Neural progenitor cell (in vitro differentiated cells): Measurements from ENCODE around the gene CALB2. TPM values are rescaled to one million over a fixed set of nuclear protein-coding genes. Genes with fewer than 3 reads are reported as not detected.

Source experiments
- DNase-seq: peaks from one replicate; pipeline ENCODE4 v3.0.0-alpha.2; 2016; ENCODE audit warnings: low spot score
- H2AFZ ChIP-seq: fragments of 200-600 bp; sonication (generic); replicated peaks from 2 replicates; pipeline ENCODE4 v1.6.1; 2016; ENCODE audit warnings: antibody characterized with exemption
- H3F3A ChIP-seq: fragments of 200-600 bp; sonication (generic); 2 replicates; pipeline ENCODE4 v1.6.1; 2016; ENCODE audit warnings: antibody characterized with exemption, low read depth
- H3K27ac ChIP-seq: fragments of 200-600 bp; sonication (generic); 2 replicates; pipeline ENCODE4 v1.5.1; 2016; ENCODE audit warnings: mild to moderate bottlenecking
- H3K27me3 ChIP-seq: fragments of 200-600 bp; sonication (generic); 2 replicates; pipeline ENCODE4 v1.6.1; 2016; ENCODE audit warnings: mild to moderate bottlenecking, moderate library complexity
- H3K36me3 ChIP-seq: fragments of 200-600 bp; sonication (generic); 2 replicates; pipeline ENCODE4 v1.5.1; 2016
- H3K4me1 ChIP-seq: fragments of 200-600 bp; sonication (generic); 2 replicates; pipeline ENCODE4 v1.6.1; 2016; ENCODE audit warnings: mixed run types
- H3K4me2 ChIP-seq: fragments of 200-600 bp; sonication (generic); 2 replicates; pipeline ENCODE4 v1.6.1; 2016
- H3K4me3 ChIP-seq: fragments of 200-600 bp; sonication (generic); 2 replicates; pipeline ENCODE4 v1.5.1; 2016
- H3K79me2 ChIP-seq: fragments of 200-600 bp; sonication (generic); 2 replicates; pipeline ENCODE4 v1.6.1; 2016; ENCODE audit warnings: low read depth
- H3K9ac ChIP-seq: fragments of 200-600 bp; sonication (generic); 2 replicates; pipeline ENCODE4 v1.6.1; 2016
- H3K9me3 ChIP-seq: fragments of 200-600 bp; sonication (generic); 2 replicates; pipeline ENCODE4 v1.5.1; 2016; ENCODE audit warnings: low read depth
- H4K20me1 ChIP-seq: fragments of 200-600 bp; sonication (generic); 2 replicates; pipeline ENCODE4 v1.6.1; 2016; ENCODE audit warnings: low read depth
- H3K27ac Mint-ChIP-seq: 3 replicates; pipeline ENCODE4 v1.8.0; 2021; ENCODE audit warnings: mixed read lengths
- H3K27me3 Mint-ChIP-seq: 2 replicates; pipeline ENCODE4 v1.8.0; 2022; ENCODE audit warnings: low read depth, mild to moderate bottlenecking, inconsistent platforms, moderate library complexity, mixed read lengths; ENCODE audit not compliant: insufficient read depth
- H3K36me3 Mint-ChIP-seq: 3 replicates; pipeline ENCODE4 v1.8.0; 2021; ENCODE audit warnings: mixed read lengths
- H3K4me1 Mint-ChIP-seq: 3 replicates; pipeline ENCODE4 v1.8.0; 2021; ENCODE audit warnings: mixed read lengths
- H3K4me3 Mint-ChIP-seq: 3 replicates; pipeline ENCODE4 v1.8.0; 2021; ENCODE audit warnings: mild to moderate bottlenecking, moderate library complexity, mixed read lengths
- H3K9me3 Mint-ChIP-seq: 3 replicates; pipeline ENCODE4 v1.8.0; 2020; ENCODE audit warnings: mixed read lengths
- EZH2 ChIP-seq: fragments of 200-600 bp; sonication (generic); IDR thresholded peaks from 2 replicates; pipeline ENCODE4 v1.6.1; 2017; ENCODE audit warnings: antibody characterized with exemption, mild to moderate bottlenecking, moderate library complexity
- EZH2phosphoT487 ChIP-seq: fragments of 200-600 bp; sonication (generic); IDR thresholded peaks from 2 replicates; pipeline ENCODE4 v1.6.1; 2017; ENCODE audit warnings: antibody characterized with exemption
- total RNA-seq: library from RNA; depleted of rRNA; stranded (reverse); fragments of >200 nt; gene quantifications from 2 replicates; pipeline ENCODE4 v1.2.3, GENCODE V29; 2015; ENCODE audit warnings: low replicate concordance
- TF ChIP-seq, protein P1 (sequence below): fragments of 200-600 bp; sonication (generic); IDR thresholded peaks from 2 replicates; pipeline ENCODE4 v1.5.1; 2017; ENCODE audit warnings: antibody characterized with exemption, mild to moderate bottlenecking

The CALB2 gene
- total RNA-seq, 1 donor from 2014 or later: not detected

DNA sequence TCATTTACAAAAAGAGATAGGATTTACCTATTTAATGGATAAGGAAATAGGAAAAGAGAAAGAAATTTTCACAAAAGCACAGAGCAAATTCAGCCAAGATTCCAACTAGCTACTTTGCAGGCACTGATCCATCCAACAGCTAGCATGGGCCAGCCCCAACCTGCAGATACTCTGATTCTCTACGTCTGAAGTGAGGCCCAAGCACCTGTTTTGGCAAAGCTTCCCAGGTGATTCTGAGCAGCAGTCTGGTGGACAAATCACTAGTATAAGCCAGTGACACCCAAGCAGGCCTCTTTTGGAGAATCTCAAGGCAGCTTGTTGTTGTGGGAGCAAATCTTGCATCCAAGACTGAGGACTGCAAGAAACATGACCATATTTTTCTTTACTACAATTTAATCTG is 20.9 kb upstream of the CALB2 start:
- Histone ChIP-seq H3K9ac (no peak overlapping the region), H3K4me1 (no peaks in the 10 kb centered on the region), H4K20me1 (no peaks in the 10 kb centered on the region), H3K36me3 (no peaks in the 10 kb centered on the region), H3K79me2 (no peaks in the 10 kb centered on the region), H2AFZ (no peak overlapping the region), H3K27ac (no peak overlapping the region), H3F3A (no peaks in the 10 kb centered on the region), H3K4me2 (no peak overlapping the region), H3K27me3 (no peaks in the 10 kb centered on the region), H3K4me3 (no peak overlapping the region), H3K9me3 (no peaks in the 10 kb centered on the region)
- H3K9me3 Mint-ChIP-seq: no peaks in the 10 kb centered on the region
- H3K27me3 Mint-ChIP-seq: peaks cover 7% of the 10 kb centered on the region
- no peaks in the 10 kb centered on the region for H3K36me3 Mint-ChIP-seq
- no peaks in the 10 kb centered on the region for H3K4me1 Mint-ChIP-seq
- DNase-seq: no peak
- TF ChIP-seq, protein P1, sequence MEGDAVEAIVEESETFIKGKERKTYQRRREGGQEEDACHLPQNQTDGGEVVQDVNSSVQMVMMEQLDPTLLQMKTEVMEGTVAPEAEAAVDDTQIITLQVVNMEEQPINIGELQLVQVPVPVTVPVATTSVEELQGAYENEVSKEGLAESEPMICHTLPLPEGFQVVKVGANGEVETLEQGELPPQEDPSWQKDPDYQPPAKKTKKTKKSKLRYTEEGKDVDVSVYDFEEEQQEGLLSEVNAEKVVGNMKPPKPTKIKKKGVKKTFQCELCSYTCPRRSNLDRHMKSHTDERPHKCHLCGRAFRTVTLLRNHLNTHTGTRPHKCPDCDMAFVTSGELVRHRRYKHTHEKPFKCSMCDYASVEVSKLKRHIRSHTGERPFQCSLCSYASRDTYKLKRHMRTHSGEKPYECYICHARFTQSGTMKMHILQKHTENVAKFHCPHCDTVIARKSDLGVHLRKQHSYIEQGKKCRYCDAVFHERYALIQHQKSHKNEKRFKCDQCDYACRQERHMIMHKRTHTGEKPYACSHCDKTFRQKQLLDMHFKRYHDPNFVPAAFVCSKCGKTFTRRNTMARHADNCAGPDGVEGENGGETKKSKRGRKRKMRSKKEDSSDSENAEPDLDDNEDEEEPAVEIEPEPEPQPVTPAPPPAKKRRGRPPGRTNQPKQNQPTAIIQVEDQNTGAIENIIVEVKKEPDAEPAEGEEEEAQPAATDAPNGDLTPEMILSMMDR: no peak
- TF ChIP-seq EZH2phosphoT487: no peak
- no peak for TF ChIP-seq EZH2
- no peak overlapping the region for H3K27ac Mint-ChIP-seq
- no peak overlapping the region for H3K4me3 Mint-ChIP-seq

DNA sequence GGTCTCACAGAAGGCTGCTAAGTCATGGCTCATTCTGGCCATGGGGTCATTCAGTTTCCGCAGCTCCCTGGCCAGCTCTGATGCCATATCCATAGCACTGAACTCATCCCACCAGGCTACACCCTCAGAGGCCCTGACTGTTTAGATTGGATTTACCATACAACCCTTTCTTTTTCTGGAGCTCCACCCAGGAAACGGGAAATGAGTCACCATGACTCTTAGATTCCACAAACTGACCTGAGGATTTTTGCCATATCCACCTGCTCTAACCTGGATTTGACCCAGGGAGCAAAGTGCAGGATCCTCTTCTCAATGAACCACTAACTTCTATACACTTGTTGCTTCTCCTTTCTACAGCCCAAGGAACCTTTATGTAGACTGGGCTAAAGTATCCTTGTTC is 20.3 kb upstream of the CALB2 start:
- no peak overlapping the region for H3K27ac ChIP-seq
- H3K9me3 Mint-ChIP-seq: no peaks in the 10 kb centered on the region
- H4K20me1 ChIP-seq: no peaks in the 10 kb centered on the region
- no peak for DNase-seq
- peaks cover 7% of the 10 kb centered on the region for H3K27me3 Mint-ChIP-seq
- no peaks in the 10 kb centered on the region for H3K79me2 ChIP-seq
- no peak overlapping the region for H2AFZ ChIP-seq
- no peaks in the 10 kb centered on the region for H3K36me3 ChIP-seq
- no peaks in the 10 kb centered on the region for H3F3A ChIP-seq
- H3K36me3 Mint-ChIP-seq: no peaks in the 10 kb centered on the region
- H3K9me3 ChIP-seq: no peaks in the 10 kb centered on the region
- H3K4me1 Mint-ChIP-seq: no peaks in the 10 kb centered on the region
- no peak overlapping the region for H3K4me2 ChIP-seq
- H3K27ac Mint-ChIP-seq: no peak overlapping the region
- no peaks in the 10 kb centered on the region for H3K27me3 ChIP-seq
- TF ChIP-seq EZH2phosphoT487: no peak
- TF ChIP-seq, protein P1: no peak
- TF ChIP-seq EZH2: no peak
- H3K9ac ChIP-seq: no peak overlapping the region
- H3K4me1 ChIP-seq: no peaks in the 10 kb centered on the region
- H3K4me3 ChIP-seq: no peak overlapping the region
- H3K4me3 Mint-ChIP-seq: no peak overlapping the region

DNA sequence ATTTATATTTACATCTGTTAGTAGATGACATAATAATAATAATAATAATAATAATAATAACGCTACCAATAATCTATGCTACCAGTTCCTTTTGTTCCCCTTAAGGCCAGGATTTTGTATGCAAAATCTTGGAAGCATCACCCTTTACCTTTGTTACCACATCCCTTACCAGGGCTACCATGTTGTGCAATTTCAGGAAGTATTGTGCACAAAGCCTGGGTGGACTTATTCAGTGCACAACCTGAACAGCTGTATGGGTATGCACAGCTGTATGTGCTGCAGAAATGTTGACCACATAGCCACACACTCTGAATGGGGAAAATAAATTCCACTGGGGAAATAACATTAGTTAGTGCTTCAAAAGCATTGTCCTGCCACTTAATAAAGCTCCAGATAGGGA is 19.9 kb upstream of the CALB2 start:
- no peaks in the 10 kb centered on the region for H3K27me3 ChIP-seq
- Mint-ChIP-seq H3K4me1 (no peaks in the 10 kb centered on the region), H3K4me3 (no peak overlapping the region), H3K9me3 (no peaks in the 10 kb centered on the region), H3K27me3 (peaks cover 7% of the 10 kb centered on the region), H3K36me3 (no peaks in the 10 kb centered on the region), H3K27ac (no peak overlapping the region)
- no peaks in the 10 kb centered on the region for H3K9me3 ChIP-seq
- TF ChIP-seq, protein P1: no peak
- TF ChIP-seq EZH2: no peak
- TF ChIP-seq EZH2phosphoT487: no peak
- no peak overlapping the region for H3K4me2 ChIP-seq
- no peaks in the 10 kb centered on the region for H3K4me1 ChIP-seq
- H3K9ac ChIP-seq: no peak overlapping the region
- H2AFZ ChIP-seq: no peak overlapping the region
- H3K27ac ChIP-seq: no peak overlapping the region
- no peaks in the 10 kb centered on the region for H3F3A ChIP-seq
- H3K79me2 ChIP-seq: no peaks in the 10 kb centered on the region
- no peaks in the 10 kb centered on the region for H3K36me3 ChIP-seq
- DNase-seq: no peak
- H3K4me3 ChIP-seq: no peak overlapping the region
- H4K20me1 ChIP-seq: no peaks in the 10 kb centered on the region
